Right hindlimb (tissue), 1 donor: ENCODE data around the gene CHCHD6.

Experiments used
- DNase-seq: peaks from one replicate; pipeline ENCODE4 v3.0.0-alpha.2; 2018

CHCHD6 gene

DNA sequence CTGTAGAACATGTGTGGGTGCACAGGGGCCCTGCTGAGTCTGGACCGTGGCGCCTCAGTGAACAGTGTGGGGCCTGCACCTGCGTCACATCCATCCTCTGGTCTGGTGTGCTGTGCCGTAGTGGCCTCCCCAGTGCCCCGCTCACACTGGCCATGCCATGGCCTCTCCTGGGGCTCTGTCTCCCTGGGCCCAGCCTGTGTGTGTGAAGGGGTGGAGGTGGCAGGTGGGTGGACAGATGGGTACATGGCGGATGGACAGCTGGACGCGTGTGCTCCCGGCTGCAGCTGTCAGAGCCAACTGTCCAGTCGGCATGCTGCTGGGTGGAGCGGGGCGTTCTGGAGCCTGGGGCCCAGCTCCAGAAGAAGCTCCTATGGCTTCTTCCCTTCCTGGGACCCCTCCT, 296.7 kb downstream of the CHCHD6 start:
- DNase-seq: peak; percentile 54

DNA sequence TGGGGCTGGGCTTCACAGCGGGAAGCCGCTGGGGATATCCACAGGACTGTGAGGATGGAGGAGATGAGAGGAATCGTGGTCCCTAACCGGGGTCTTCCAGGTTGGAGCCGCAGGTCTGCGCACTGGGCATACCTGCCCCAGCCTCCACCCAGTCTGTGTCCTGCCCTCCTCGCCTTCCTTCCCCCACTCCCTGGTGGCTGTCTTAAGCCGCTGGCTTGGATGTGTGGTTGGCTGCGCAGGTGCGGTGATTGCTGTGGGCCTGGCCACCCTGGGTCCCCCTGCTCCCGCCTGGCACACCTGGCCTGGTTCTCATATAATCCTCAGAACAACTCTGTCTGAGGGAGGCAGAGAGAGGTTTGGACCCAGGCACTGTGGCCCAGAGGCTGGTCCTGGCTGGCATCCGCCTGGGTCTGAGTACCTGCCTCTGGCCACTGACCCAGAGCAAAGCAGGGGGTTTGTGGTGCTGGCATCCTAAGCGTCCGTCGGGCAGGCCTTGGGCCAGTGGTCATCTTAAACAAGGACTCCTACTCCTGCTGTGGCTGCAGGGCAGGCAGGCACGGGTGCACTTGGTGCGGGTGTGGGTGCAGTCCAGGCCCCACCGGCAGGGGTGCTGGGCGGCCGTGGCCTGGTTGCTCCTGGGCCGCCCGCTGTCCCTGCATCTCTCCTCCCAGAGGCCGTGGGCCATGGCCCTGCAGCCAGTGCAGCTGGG, 297.6 kb downstream of the CHCHD6 start:
- no peak for DNase-seq

DNA sequence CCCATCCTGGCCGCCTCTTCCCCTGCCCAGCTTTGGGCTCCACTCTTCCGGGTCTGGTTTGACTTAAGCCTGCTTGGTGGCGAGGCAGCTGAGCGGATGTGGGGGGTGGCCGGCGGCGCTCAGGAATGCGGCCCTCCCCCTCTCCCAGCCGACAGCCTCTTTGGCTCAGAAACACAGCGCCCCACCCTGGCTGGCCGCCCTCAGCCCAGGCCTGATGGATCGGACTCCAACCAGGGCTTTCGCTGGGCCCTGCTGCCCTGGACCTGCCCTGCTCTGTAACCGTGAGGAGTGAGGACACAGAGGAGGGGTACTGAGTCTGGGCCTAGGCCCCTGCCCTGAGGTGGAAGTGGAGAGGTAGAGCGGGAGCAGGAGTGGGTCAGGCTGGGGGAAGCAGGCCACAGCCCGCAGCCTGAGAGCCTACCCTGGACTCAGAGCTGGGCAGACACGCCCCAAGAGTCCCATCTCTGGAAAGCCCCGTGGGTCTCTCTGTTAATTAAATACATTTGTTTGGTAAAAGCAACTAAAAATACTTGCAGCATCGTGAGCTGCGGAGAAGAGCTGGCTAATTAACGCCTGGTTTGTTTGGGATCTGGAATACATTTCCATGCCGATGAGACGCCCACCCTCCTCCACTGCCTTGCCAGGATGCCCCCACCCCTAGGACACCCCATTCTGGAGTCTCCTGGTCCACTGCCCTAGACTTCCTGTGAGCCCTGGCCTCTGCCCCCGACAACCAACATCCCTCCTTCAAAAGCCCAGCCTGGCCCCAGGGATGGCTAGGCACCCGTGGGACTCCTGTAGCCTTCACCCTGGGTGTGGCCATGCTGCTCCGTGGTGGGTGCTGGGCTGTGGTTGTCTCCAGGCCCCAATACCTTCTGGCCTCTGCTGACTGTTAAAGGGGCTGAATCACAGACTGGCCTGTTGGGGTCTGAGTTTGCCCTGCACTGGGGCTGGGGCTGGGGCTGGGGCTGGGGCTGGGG, 298.4 kb downstream of the CHCHD6 start:
- peak; percentile 94 for DNase-seq

DNA sequence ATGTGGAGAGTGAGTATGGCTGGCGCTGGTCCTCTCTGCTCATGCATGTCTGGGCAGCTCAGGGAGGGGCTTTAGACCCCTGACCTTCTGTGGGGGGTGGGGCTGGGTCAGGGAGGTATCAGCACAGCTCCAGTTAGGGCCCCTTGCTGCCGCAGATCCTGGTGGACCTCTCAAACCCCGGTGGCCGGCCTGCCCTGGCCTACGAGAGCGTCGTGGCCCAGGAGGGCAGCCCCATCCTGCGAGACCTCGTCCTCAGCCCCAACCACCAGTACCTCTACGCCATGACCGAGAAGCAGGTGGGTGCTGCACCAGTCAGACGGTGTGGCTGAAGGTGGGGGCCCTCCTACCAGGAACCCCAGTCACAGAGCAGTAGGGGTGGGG, 299.1 kb downstream of the CHCHD6 start:
- no peak for DNase-seq

DNA sequence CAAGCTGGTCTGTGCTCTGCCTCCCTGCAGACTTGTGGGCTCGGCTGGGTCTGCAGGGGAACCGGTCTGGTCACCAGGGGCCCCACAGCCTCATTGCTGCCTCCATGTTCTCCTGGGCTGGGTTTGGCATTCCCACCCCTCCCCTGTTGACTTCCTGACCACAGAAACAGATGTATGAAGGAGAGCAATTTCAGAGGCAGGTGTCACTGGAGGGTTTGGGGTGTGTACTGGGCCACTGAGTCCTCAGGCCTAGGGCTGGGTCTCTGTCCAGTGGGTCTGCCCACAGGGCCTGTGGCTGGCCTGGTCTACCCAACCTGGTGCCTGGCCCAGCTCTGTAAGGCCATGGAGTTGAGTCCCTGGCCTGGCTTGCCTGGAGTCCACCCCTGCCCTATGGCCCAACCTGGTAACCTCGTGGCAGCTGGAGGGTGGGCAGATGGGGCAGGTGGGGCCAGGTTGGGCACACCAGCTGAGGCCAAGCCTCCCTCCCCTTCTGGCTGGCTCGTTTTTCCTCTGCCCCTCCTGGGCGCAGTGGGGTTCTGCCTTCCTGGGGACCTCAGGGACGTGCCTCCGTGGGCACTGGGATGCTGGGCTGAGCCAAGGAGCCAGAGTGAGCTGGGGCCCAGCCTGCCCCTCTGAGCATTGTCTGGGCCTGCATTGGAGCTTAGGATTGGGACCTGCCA, 299.7 kb downstream of the CHCHD6 start:
- no peak for DNase-seq

DNA sequence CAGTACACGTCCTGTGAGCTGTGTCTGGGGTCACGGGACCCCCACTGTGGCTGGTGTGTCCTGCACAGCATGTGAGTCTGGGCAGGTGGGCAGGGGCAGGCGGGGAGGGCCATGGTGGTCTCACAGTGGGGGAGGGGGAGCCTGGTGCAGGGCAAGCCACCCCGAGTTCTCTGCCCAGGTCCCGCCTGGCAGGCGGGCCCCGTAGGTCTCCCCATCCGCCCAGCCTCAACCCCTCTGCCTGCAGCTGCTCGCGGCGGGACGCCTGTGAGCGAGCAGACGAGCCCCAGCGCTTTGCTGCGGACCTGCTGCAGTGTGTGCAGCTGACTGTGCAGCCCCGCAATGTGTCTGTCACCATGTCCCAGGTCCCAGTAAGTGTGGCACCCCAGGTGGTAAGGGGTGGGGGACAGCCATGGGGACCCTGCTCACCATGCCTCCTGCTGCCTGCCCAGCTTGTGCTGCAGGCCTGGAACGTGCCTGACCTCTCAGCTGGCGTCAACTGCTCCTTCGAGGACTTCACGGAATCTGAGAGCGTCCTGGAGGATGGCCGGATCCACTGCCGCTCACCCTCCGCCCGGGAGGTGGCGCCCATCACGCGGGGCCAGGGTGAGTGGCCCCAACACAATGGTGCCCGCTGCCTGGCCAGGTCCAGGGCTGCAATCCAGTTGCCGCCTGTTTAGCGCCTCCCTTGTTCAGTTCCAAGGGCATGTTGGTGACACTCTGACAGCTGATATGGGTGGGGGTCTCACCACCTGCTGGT, 300.8 kb downstream of the CHCHD6 start:
- no peak for DNase-seq

DNA sequence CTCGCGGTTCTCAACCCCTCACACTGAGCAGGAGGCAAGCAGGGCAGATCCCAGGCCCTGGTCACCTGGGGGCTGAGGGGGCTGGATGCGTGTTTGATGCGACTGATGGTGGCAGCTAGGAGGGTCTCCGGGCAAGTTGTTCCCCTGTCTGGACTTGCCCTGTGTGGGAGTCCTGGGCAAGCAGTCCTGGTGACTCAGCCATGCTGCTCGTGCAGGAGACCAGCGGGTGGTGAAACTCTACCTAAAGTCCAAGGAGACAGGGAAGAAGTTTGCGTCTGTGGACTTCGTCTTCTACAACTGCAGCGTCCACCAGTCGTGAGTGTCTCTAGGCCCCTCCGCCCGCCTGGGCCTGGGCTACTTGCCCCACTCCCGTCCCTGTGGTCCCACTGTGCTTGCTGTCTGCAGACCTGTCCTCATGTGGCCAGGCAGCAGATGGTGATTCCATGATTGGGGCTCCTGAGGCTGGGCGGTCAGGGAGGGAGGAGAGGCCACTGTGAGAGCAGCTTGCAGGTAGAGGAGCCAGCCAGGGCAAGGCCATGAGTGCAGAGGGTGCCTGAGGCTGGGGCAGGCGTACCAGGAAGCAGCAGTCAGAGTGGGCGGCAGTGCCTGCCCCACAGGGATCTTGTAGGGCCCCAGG, 301.9 kb downstream of the CHCHD6 start:
- no peak for DNase-seq

DNA sequence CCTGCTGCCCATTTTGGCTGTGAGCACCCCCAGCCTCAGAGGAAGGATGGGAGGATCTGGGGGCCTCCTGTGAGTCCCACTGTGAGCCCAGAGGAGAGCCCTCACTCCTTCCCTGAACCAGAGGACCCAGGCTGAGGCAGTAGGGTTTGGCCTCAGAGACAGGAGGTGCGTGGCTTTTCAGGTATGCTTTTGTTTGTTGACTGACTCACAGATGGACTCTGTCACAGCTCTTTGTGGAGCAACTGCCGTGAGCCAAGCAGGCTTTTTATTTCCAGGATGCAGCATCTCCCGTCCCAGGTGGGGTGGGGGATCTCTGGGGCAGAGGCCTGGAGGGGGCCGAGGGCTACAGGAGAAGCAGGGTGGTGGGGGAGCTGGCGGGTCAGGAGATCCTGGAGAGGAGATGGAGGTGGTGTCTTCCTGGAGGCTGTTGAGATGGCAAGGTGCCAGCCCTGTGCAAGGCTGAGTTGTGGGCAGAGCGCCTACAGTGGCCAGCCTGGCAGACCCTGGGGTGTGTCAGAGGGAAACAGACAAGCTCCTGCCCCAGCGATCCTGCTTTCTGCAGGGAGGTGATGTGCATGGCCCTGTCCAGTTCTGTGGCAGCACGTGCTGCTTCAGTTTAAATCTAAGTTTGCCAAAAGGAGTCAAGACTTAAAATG, 302.9 kb downstream of the CHCHD6 start:
- no peak for DNase-seq

DNA sequence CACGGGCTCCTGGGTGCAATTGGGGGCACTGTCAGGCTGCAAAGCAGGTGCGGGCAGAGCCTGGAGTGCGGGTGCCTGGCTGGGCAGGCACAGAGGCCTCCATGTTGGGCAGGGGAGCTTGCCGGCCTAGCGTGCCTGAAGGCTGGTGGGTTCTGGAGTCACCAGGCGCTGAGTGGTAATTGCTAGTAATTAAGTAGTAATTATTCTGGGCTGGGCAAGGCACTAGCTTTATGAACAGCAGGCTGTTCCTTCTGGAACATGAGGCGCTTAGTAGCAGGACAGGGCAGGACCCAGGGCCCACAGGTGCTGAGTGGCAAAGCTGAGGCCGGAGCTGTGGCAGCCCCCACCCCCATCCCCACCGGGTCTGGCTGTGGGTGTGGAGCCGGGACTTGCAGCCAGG, 304.2 kb downstream of the CHCHD6 start:
- no peak for DNase-seq

DNA sequence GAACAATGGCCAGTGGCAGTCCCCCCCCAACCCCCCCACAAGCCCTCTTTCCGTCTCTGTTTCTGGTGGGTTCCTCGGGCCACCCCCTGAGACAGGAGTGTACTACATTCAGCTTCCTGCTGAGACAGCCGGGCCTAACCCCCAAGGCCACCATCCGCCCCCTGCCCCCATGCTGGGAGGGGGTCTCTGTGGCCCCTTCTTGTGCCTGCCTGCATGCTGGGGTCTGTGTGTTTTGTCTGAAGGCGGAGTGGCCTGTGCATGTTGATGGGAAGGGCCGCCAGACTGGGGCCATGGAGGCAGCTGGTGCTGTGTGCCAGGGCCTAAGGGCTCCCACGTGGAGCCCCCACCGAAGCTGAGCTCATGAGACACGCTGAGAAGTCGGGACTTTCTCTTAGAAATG, 305.5 kb downstream of the CHCHD6 start:
- DNase-seq: no peak
